K562 (cell line): ENCODE results near the gene PARK7. TPM values are rescaled to one million over a fixed set of nuclear protein-coding genes. Genes with fewer than 3 reads are reported as not detected.
A peak's percentile ranks its signal among the peaks of the same experiment; 100 is the strongest.
"Not testable (repeated sequence)": the region's sequence is repeated elsewhere in the genome, so short reads cannot be mapped to it uniquely, and the experiment has no call there.

Experiments used
- ATAC-seq: fragments of 200-7000 bp; cut with Tn5 transposase; 3 replicates; pipeline ENCODE4 v1.9.1; 2020; ENCODE audit warnings: moderate library complexity
- BruUV-seq: library from RNA; stranded (reverse); fragments of 400-500 nt; replicated peaks from 2 replicates; lab custom pipeline; 2021; lab: Mats Ljungman, UMichigan
- CTCF ChIA-PET: fragments of 300-600 bp; formaldehyde crosslinking; extraction: SDS; loops from one replicate; lab custom pipeline; 2021; ENCODE audit warnings: low intra/inter-chr PET ratio; lab: Yijun Ruan, JAX
- POLR2A ChIA-PET: fragments of 300-600, 350-650 bp; sonication (Branson Sonifier 250); formaldehyde crosslinking; extraction: SDS; loops from one replicate; lab custom pipeline; 2021; ENCODE audit warnings: antibody characterized with exemption, inconsistent platforms; lab: Yijun Ruan, JAX
- DNase-seq, 4 experiments: peaks; one replicate each; pipeline versions ENCODE4 v3.0.0 to v3.0.0-alpha.2; 2011 to 2018; ENCODE audit warnings: low spot score in 3 of 4, mixed read lengths in 3 of 4; ENCODE audit errors: extremely low read depth in 1 of 4
- FAIRE-seq: peaks from 2 replicates; lab custom pipeline; 2011; peaks lifted over from hg19 to GRCh38; lab: Jason Lieb, UNC
- H2AFZ ChIP-seq: 2 replicates; pipeline ENCODE4 v1.6.0; 2011; ENCODE audit warnings: low read depth, low read length, control low read depth, inconsistent platforms
- H3K27ac ChIP-seq: fragments of 200-600 bp; 3 replicates; pipeline ENCODE4 v1.8.0; 2011; ENCODE audit warnings: low read depth, mild to moderate bottlenecking, control low read depth, inconsistent platforms, low read length, moderate library complexity, mixed read lengths; ENCODE audit errors: extremely low read depth
- H3K27me3 ChIP-seq, 2 experiments: fragments of 300-600 bp in 1 of 2; 2 replicates in 1 of 2; 3 replicates in 1 of 2; pipeline versions ENCODE4 v1.6.0 to v1.8.0; 2011; ENCODE audit warnings: inconsistent platforms in 2 of 2, low read length in 2 of 2, mild to moderate bottlenecking in 1 of 2, mixed read lengths in 1 of 2, moderate library complexity in 1 of 2; ENCODE audit not compliant: control insufficient read depth in 2 of 2, insufficient read depth in 2 of 2
- H3K36me3 ChIP-seq: fragments of 300-600 bp; 3 replicates; pipeline ENCODE4 v1.8.0; 2011; ENCODE audit warnings: mild to moderate bottlenecking, low read length, inconsistent platforms; ENCODE audit not compliant: control insufficient read depth, insufficient read depth
- H3K4me1 ChIP-seq, 2 experiments: fragments of 200-600 bp in 1 of 2; replicated peaks in 1 of 2; 2 replicates in 1 of 2; 3 replicates in 1 of 2; pipeline versions ENCODE4 v1.5.1 to v1.8.0; 2011; ENCODE audit warnings: inconsistent platforms in 2 of 2, low read length in 2 of 2, mild to moderate bottlenecking in 1 of 2, mixed read lengths in 1 of 2, moderate library complexity in 1 of 2; ENCODE audit not compliant: control insufficient read depth in 2 of 2, insufficient read depth in 2 of 2
- H3K4me2 ChIP-seq: 2 replicates; pipeline ENCODE4 v1.6.1; 2011; ENCODE audit warnings: low read length, control low read depth, inconsistent platforms, mixed read lengths; ENCODE audit not compliant: insufficient read depth
- H3K4me3 ChIP-seq: fragments of 200-600 bp; sonication (generic), shearing (Covaris generic); 2 replicates; pipeline ENCODE4 v1.5.1; 2016; ENCODE audit warnings: control low read depth, inconsistent platforms
- H3K79me2 ChIP-seq: fragments of 200-600 bp; 3 replicates; pipeline ENCODE4 v1.8.0; 2011; ENCODE audit warnings: low read length, inconsistent platforms; ENCODE audit not compliant: control insufficient read depth, insufficient read depth
- H3K9ac ChIP-seq, 2 experiments: 2 replicates each; pipeline versions ENCODE4 v1.6.0 to v1.6.1; 2011; ENCODE audit warnings: low read depth in 2 of 2, low read length in 2 of 2, control low read depth in 1 of 2, inconsistent platforms in 1 of 2, mild to moderate bottlenecking in 1 of 2, mixed read lengths in 1 of 2; ENCODE audit not compliant: insufficient read depth in 1 of 2
- H3K9me1 ChIP-seq: one replicate; pipeline ENCODE4 v1.6.0; 2011; ENCODE audit warnings: inconsistent platforms, mild to moderate bottlenecking, low read length, moderate library complexity; ENCODE audit not compliant: control insufficient read depth, insufficient read depth
- H3K9me3 ChIP-seq: replicated peaks from 2 replicates; pipeline ENCODE4 v1.5.1; 2011; ENCODE audit warnings: low read depth, low read length, inconsistent platforms; ENCODE audit not compliant: control insufficient read depth, insufficient read depth
- H4K20me1 ChIP-seq: replicated peaks from 2 replicates; pipeline ENCODE4 v1.6.1; 2011; ENCODE audit warnings: low read length, inconsistent platforms, mixed read lengths; ENCODE audit not compliant: control insufficient read depth, insufficient read depth
- C11orf30 ChIP-seq: fragments of 450-650 bp; IDR thresholded peaks from 2 replicates; pipeline ENCODE4 v1.6.1; 2016; ENCODE audit warnings: low read depth, mild to moderate bottlenecking
- CCNT2 ChIP-seq: IDR thresholded peaks from 2 replicates; pipeline ENCODE4 v1.6.1; 2011; ENCODE audit warnings: borderline replicate concordance, low read depth, mild to moderate bottlenecking, moderate library complexity, mixed read lengths, low read length; ENCODE audit not compliant: insufficient read length; ENCODE audit errors: extremely low read depth
- CSDE1 ChIP-seq, 2 experiments: fragments of 450-650 bp; IDR thresholded peaks; 2 replicates each; pipeline ENCODE4 v1.6.1; 2016; ENCODE audit warnings: mild to moderate bottlenecking in 1 of 2
- FOSL1 ChIP-seq: fragments of 200-800 bp; sonication (Bioruptor generic); conservative IDR thresholded peaks from 2 replicates; pipeline ENCODE4 v1.6.1; 2016; ENCODE audit warnings: missing genetic modification characterization, missing compliant biosample characterization
- KDM4B ChIP-seq, 2 experiments: fragments of 450-650 bp in 1 of 2; sonication (generic) in 1 of 2; IDR thresholded peaks; 2 replicates each; pipeline ENCODE4 v1.6.1; 2016 to 2017; ENCODE audit warnings: borderline replicate concordance in 2 of 2, antibody characterized with exemption in 1 of 2, low read depth in 1 of 2, mild to moderate bottlenecking in 1 of 2
- MAFG ChIP-seq: fragments of 450-650 bp; conservative IDR thresholded peaks from 2 replicates; pipeline ENCODE4 v1.6.1; 2016; ENCODE audit warnings: missing genetic modification characterization, missing compliant biosample characterization
- MCM3 ChIP-seq: fragments of 450-650 bp; IDR thresholded peaks from 2 replicates; pipeline ENCODE4 v1.6.1; 2016
- PHF8 ChIP-seq: fragments of 200-600 bp; sonication (generic); IDR thresholded peaks from 2 replicates; pipeline ENCODE4 v1.6.1; 2012; ENCODE audit warnings: mixed run types, mild to moderate bottlenecking, inconsistent platforms, low read length, moderate library complexity, borderline replicate concordance
- ZBED1 ChIP-seq: IDR thresholded peaks from 2 replicates; pipeline ENCODE4 v1.6.1; 2014
- ZNF197 ChIP-seq: fragments of 200-800 bp; sonication (Bioruptor generic); IDR thresholded peaks from 2 replicates; pipeline ENCODE4 v1.6.1; 2016; ENCODE audit warnings: low read depth, missing genetic modification characterization, missing compliant biosample characterization
- ZNF316 ChIP-seq: fragments of 450-650 bp; IDR thresholded peaks from 2 replicates; pipeline ENCODE4 v1.6.1; 2016
- ZNF583 ChIP-seq: fragments of 250-450 bp; sonication (Bioruptor Pico); IDR thresholded peaks from 2 replicates; pipeline ENCODE4 v1.4.0; 2020
- ZSCAN29 ChIP-seq: fragments of 450-650 bp; IDR thresholded peaks from 2 replicates; pipeline ENCODE4 v1.6.1; 2017
- WGBS: fragments of 100-300 bp; shearing (Covaris generic); methylation state at CpG from one replicate; pipeline ENCODE4 v1.1.6; 2016; ENCODE audit warnings: low coverage, mixed read lengths; ENCODE audit not compliant: insufficient coverage; ENCODE audit errors: missing lambda C conversion rate; 5-methylcytosine and 5-hydroxymethylcytosine counted together
- in situ Hi-C: fragments of 300-500 bp; cut with MboI; formaldehyde crosslinking; loops from 4 replicates; pipeline ENCODE4 v1.15.0; 2018; ENCODE audit warnings: inconsistent platforms, mixed read lengths
- intact Hi-C: fragments of 100-400 bp; cut with micrococcal nuclease; formaldehyde crosslinking; loops from 2 replicates; pipeline ENCODE4 v1.14.2; 2022
- polyA plus RNA-seq, 8 experiments: library from polyadenylated mRNA; depleted of rRNA in 4 of 8; stranded (reverse) in 5 of 8; unstranded in 3 of 8; fragments of >200 nt; fragmentation: Nextera tagmentation in 2 of 8; fragmentation: Illumina TruSeq in 1 of 8; extraction: Ambion mirVana in 2 of 8; extraction: Trizol in 1 of 8; gene quantifications; 2 replicates each; pipeline versions ENCODE4 v1.2.1 to v1.2.3, GENCODE V29; 2011 to 2014; ENCODE audit warnings: inconsistent platforms in 1 of 8, missing spikeins in 1 of 8
- total RNA-seq, 7 experiments: library from RNA; depleted of rRNA in 6 of 7; stranded (reverse); fragments of >200 nt in 6 of 7; fragmentation: Illumina TruSeq in 2 of 7; extraction: Trizol in 2 of 7; gene quantifications; 2 replicates each; pipeline versions ENCODE4 v1.2.1 to v1.2.3, GENCODE V29; 2011 to 2021; ENCODE audit warnings: low replicate concordance in 1 of 7
- TF ChIP-seq, protein P1 (sequence below): fragments of 250-450 bp; sonication (Bioruptor Pico); IDR thresholded peaks from 2 replicates; pipeline ENCODE4 v1.6.1; 2021; ENCODE audit warnings: mild to moderate bottlenecking
- TF ChIP-seq, protein P2 (sequence below): fragments of 450-650 bp; IDR thresholded peaks from 2 replicates; pipeline ENCODE4 v1.6.1; 2017; ENCODE audit warnings: mild to moderate bottlenecking, moderate library complexity
- TF ChIP-seq, protein P3 (sequence below): fragments of 200-800 bp; sonication (Bioruptor generic); IDR thresholded peaks from 2 replicates; pipeline ENCODE4 v1.6.1; 2017; ENCODE audit warnings: missing genetic modification characterization, missing compliant biosample characterization

Gene PARK7
- total and polyA plus RNA-seq, 9 of the 15 experiments (the other 6 are each of a cell fraction or from before 2014, with no cell fraction given) = 374 to 1,298 (median 484) TPM

DNA sequence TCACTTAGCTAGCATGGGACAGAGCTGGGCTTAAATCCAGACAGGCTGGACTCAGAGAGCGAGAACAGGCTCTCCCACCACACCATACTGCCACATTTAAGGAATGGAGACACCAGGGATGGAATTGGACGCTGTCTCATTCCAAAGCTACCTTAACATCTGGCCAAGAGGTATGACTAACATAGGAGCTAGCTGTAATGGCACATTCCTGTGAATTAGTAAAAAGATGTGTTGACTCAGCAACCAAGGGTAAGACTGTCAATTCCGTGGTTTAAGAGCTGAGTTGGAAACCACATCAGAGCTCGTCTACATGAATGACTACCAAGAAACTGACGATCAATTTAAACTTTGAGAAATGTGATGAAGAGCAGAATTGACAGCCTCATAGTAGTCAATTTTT, 12.6 kb upstream of the PARK7 start:
- H3K4me1 ChIP-seq = peaks cover 4 to 6% of the 10 kb centered on the region in 2 experiments; a peak in 4 of 5 replicates
- POLR2A ChIA-PET = interaction anchor here (0.6 to 1.4 kb wide), 2 partner anchors 8 to 895 kb away, joined by 3 to 5 read pairs; partner anchors contain the start of gene TNFRSF9
- peak overlapping the region; percentile 46; the same call in 1 of the 2 replicates for H2AFZ ChIP-seq
- peaks cover 6 to 8% of the 10 kb centered on the region in 2 experiments; a peak in 4 of 5 replicates for H3K27me3 ChIP-seq
- no peak overlapping the region for H3K4me3 ChIP-seq
- H4K20me1 ChIP-seq = no peaks in the 10 kb centered on the region
- BruUV-seq = no TSS peak
- no peak for TF ChIP-seq KDM4B (IDR thresholded peaks at IDR 0.05; ENCODE audit: borderline replicate concordance in 2 of 2, low read depth in 1 of 2)
- 0 out of 2 replicates have a peak, but pooled peaks have one; percentile 9 for TF ChIP-seq FOSL1 (tag)
- TF ChIP-seq, protein P1, sequence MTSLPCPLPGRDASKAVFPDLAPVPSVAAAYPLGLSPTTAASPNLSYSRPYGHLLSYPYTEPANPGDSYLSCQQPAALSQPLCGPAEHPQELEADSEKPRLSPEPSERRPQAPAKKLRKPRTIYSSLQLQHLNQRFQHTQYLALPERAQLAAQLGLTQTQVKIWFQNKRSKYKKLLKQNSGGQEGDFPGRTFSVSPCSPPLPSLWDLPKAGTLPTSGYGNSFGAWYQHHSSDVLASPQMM (CRISPR knock-in tag) = no peak
- no peak for TF ChIP-seq CCNT2
- peak; percentile 41; the same call in 1 of the 2 replicates for TF ChIP-seq C11orf30
- TF ChIP-seq PHF8 = no peak
- TF ChIP-seq, protein P2, sequence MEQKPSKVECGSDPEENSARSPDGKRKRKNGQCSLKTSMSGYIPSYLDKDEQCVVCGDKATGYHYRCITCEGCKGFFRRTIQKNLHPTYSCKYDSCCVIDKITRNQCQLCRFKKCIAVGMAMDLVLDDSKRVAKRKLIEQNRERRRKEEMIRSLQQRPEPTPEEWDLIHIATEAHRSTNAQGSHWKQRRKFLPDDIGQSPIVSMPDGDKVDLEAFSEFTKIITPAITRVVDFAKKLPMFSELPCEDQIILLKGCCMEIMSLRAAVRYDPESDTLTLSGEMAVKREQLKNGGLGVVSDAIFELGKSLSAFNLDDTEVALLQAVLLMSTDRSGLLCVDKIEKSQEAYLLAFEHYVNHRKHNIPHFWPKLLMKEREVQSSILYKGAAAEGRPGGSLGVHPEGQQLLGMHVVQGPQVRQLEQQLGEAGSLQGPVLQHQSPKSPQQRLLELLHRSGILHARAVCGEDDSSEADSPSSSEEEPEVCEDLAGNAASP = no peak
- no peak for TF ChIP-seq ZNF583 (CRISPR knock-in tag)
- TF ChIP-seq ZSCAN29 = no peak
- no peak for TF ChIP-seq ZBED1
- peak; percentile 70 for TF ChIP-seq ZNF316
- TF ChIP-seq CSDE1 (IDR thresholded peaks at IDR 0.05) = no peak
- TF ChIP-seq ZNF197 = no peak
- TF ChIP-seq, protein P3, sequence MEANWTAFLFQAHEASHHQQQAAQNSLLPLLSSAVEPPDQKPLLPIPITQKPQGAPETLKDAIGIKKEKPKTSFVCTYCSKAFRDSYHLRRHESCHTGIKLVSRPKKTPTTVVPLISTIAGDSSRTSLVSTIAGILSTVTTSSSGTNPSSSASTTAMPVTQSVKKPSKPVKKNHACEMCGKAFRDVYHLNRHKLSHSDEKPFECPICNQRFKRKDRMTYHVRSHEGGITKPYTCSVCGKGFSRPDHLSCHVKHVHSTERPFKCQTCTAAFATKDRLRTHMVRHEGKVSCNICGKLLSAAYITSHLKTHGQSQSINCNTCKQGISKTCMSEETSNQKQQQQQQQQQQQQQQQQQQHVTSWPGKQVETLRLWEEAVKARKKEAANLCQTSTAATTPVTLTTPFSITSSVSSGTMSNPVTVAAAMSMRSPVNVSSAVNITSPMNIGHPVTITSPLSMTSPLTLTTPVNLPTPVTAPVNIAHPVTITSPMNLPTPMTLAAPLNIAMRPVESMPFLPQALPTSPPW = no peak
- 0 out of 2 replicates have a peak, but pooled peaks have one; percentile 32 for TF ChIP-seq MAFG
- no peak for TF ChIP-seq MCM3
- DNase-seq (no peak), FAIRE-seq (no peak), ATAC-seq (no peak)
- H3K9me3 ChIP-seq = no peaks in the 10 kb centered on the region
- H3K27ac ChIP-seq = no peak overlapping the region
- H3K4me2 ChIP-seq = no peak overlapping the region
- CTCF ChIA-PET = no interaction called here
- in situ Hi-C loops = no loop called here
- whole genome bisulfite sequencing = 17% methylated on average over 5 of the region's 5 CpGs
- no peaks in the 10 kb centered on the region for H3K79me2 ChIP-seq
- H3K9me1 ChIP-seq = no peaks in the 10 kb centered on the region
- intact Hi-C loops = no loop called here
- H3K9ac ChIP-seq = no peak overlapping the region
- H3K36me3 ChIP-seq = no peaks in the 10 kb centered on the region

DNA sequence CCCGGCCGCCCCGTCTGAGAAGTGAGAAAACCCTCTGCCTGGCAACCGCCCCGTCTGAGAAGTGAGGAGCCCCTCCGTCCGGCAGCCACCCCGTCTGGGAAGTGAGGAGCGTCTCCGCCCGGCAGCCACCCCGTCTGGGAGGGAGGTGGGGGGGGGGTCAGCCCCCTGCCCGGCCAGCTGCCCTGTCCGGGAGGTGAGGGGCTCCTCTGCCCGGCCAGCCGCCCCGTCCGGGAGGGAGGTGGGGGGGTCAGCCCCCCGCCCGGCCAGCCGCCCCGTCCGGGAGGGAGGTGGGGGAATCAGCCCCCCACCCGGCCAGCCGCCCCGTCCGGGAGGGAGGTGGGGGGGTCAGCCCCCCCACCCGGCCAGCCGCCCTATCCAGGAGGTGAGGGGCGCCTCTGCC, 8.7 kb upstream of the PARK7 start:
- CTCF ChIA-PET, DNase-seq, H3K27ac ChIP-seq, H3K36me3 ChIP-seq, H3K4me3 ChIP-seq, intact Hi-C loops, H4K20me1 ChIP-seq, POLR2A ChIA-PET, H3K9me3 ChIP-seq, in situ Hi-C loops, H3K9me1 ChIP-seq, BruUV-seq, H3K4me1 ChIP-seq, H3K9ac ChIP-seq, H3K4me2 ChIP-seq, FAIRE-seq, H3K27me3 ChIP-seq, H3K79me2 ChIP-seq, H2AFZ ChIP-seq, ATAC-seq: not testable (repeated sequence)
- WGBS = no CpG with 5 or more reads among the region's 30 CpGs
